SK-N-SH (cell line): ENCODE measurements around the gene HABP4. TPM values are rescaled to one million over a fixed set of nuclear protein-coding genes. Genes with fewer than 3 reads are reported as not detected.
A peak's percentile ranks its signal among the peaks of the same experiment; 100 is the strongest.

Source experiments
- CTCF ChIA-PET: fragments of 300-600, 350-600 bp; formaldehyde crosslinking; extraction: SDS; loops from one replicate; lab custom pipeline; 2021; lab: Yijun Ruan, JAX
- POLR2A ChIA-PET: fragments of 350-600 bp; sonication (Branson Sonifier 250); formaldehyde crosslinking; extraction: SDS; loops from one replicate; lab custom pipeline; 2020; ENCODE audit warnings: antibody characterized with exemption, inconsistent platforms; lab: Yijun Ruan, JAX
- DNase-seq: peaks from one replicate; pipeline ENCODE4 v3.0.0; 2012
- H2AFZ ChIP-seq: fragments of 200-600 bp; sonication (generic); 2 replicates; pipeline ENCODE4 v1.8.1; 2016; ENCODE audit warnings: antibody characterized with exemption, mild to moderate bottlenecking, low read depth
- H3F3A ChIP-seq: fragments of 200-600 bp; sonication (generic); replicated peaks from 2 replicates; pipeline ENCODE3; 2016; ENCODE audit warnings: antibody characterized with exemption, mild to moderate bottlenecking; ENCODE audit not compliant: insufficient read depth
- H3K27ac ChIP-seq, 2 experiments: fragments of 200-500 bp in 1 of 2; fragments of 200-600 bp in 1 of 2; sonication (Bioruptor generic) in 1 of 2; sonication (generic), shearing (Covaris generic) in 1 of 2; 2 replicates each; pipeline versions ENCODE4 v1.5.1 to v1.6.1; 2014 to 2016; ENCODE audit warnings: low read depth in 2 of 2, inconsistent platforms in 1 of 2, low read length in 1 of 2, mild to moderate bottlenecking in 1 of 2, mixed read lengths in 1 of 2
- H3K27me3 ChIP-seq: fragments of 200-600 bp; sonication (generic), shearing (Covaris generic); 2 replicates; pipeline ENCODE4 v1.6.1; 2016; ENCODE audit warnings: mixed run types; ENCODE audit not compliant: insufficient read depth
- H3K36me3 ChIP-seq, 2 experiments: fragments of 200-500 bp in 1 of 2; fragments of 200-600 bp in 1 of 2; sonication (Bioruptor generic) in 1 of 2; sonication (generic) in 1 of 2; replicated peaks in 1 of 2; 2 replicates each; pipeline versions ENCODE3 to v1.5.1; 2014 to 2016; ENCODE audit warnings: low read length in 1 of 2, mild to moderate bottlenecking in 1 of 2; ENCODE audit not compliant: insufficient read depth in 2 of 2, control insufficient read depth in 1 of 2
- H3K4me1 ChIP-seq, 2 experiments: fragments of 200-500 bp in 1 of 2; fragments of 200-600 bp in 1 of 2; sonication (Bioruptor generic) in 1 of 2; sonication (generic), shearing (Covaris generic) in 1 of 2; 2 replicates each; pipeline versions ENCODE4 v1.5.1 to v1.6.1; 2014 to 2016; ENCODE audit warnings: low read depth in 1 of 2, low read length in 1 of 2, mixed run types in 1 of 2; ENCODE audit not compliant: insufficient read depth in 2 of 2, control insufficient read depth in 1 of 2
- H3K4me2 ChIP-seq: fragments of 200-600 bp; sonication (generic), shearing (Covaris generic); 2 replicates; pipeline ENCODE4 v1.6.1; 2017; ENCODE audit warnings: mixed run types
- H3K4me3 ChIP-seq, 2 experiments: fragments of 200-500 bp in 1 of 2; fragments of 200-600 bp in 1 of 2; sonication (Bioruptor generic) in 1 of 2; sonication (generic), shearing (Covaris generic) in 1 of 2; 2 replicates each; pipeline versions ENCODE4 v1.5.1 to v1.8.1; 2014 to 2016; ENCODE audit warnings: low read depth in 2 of 2, inconsistent platforms in 1 of 2, low read length in 1 of 2, mild to moderate bottlenecking in 1 of 2, mixed read lengths in 1 of 2, moderate library complexity in 1 of 2
- H3K79me2 ChIP-seq: fragments of 200-600 bp; sonication (generic); 2 replicates; pipeline ENCODE4 v1.8.1; 2017; ENCODE audit warnings: mild to moderate bottlenecking; ENCODE audit not compliant: insufficient read depth
- H3K9ac ChIP-seq: fragments of 200-600 bp; sonication (generic); 2 replicates; pipeline ENCODE4 v1.6.1; 2017; ENCODE audit warnings: mixed run types
- H3K9me2 ChIP-seq: fragments of 200-600 bp; sonication (generic); 2 replicates; pipeline ENCODE4 v1.6.1; 2017; ENCODE audit warnings: mixed run types
- H3K9me3 ChIP-seq: fragments of 200-600 bp; sonication (generic); 2 replicates; pipeline ENCODE4 v1.6.1; 2017; ENCODE audit warnings: mixed run types, mild to moderate bottlenecking, moderate library complexity
- H4K20me1 ChIP-seq: fragments of 200-600 bp; sonication (generic); 2 replicates; pipeline ENCODE4 v1.6.1; 2017; ENCODE audit warnings: mild to moderate bottlenecking, mixed run types; ENCODE audit not compliant: insufficient read depth
- CHD2 ChIP-seq: fragments of 150-350 bp; IDR thresholded peaks from 2 replicates; pipeline ENCODE4 v1.6.1; 2018; ENCODE audit warnings: low read length; ENCODE audit not compliant: partially characterized antibody
- EP300 ChIP-seq, 2 experiments: IDR thresholded peaks; 2 replicates each; pipeline versions ENCODE4 v1.4.0 to v1.6.1; 2012; ENCODE audit warnings: borderline replicate concordance in 1 of 2, low read depth in 1 of 2, low read length in 1 of 2
- MXI1 ChIP-seq: IDR thresholded peaks from 2 replicates; pipeline ENCODE4 v1.6.1; 2012; ENCODE audit warnings: mild to moderate bottlenecking, low read depth, low read length, improper control_type of control experiment
- NFIC ChIP-seq: IDR thresholded peaks from 2 replicates; pipeline ENCODE4 v1.4.0; 2012; ENCODE audit warnings: borderline replicate concordance
- NRF1 ChIP-seq: IDR thresholded peaks from 2 replicates; pipeline ENCODE4 v1.6.1; 2012; ENCODE audit warnings: low read depth, mild to moderate bottlenecking, low read length
- RAD21 ChIP-seq: IDR thresholded peaks from 2 replicates; pipeline ENCODE4 v1.6.1; 2012; ENCODE audit warnings: mild to moderate bottlenecking, low read length
- WGBS: methylation state at CpG from one replicate; pipeline ENCODE4 v1.1.6; 2017; ENCODE audit warnings: low lambda C conversion rate; 5-methylcytosine and 5-hydroxymethylcytosine counted together
- polyA plus RNA-seq, 3 experiments: library from polyadenylated mRNA; depleted of rRNA; stranded (reverse); fragments of >200 nt; gene quantifications; 2 replicates each; pipeline ENCODE4 v1.2.3, GENCODE V29; 2012
- TF ChIP-seq, protein P1 (sequence below): IDR thresholded peaks from 2 replicates; pipeline ENCODE4 v1.6.1; 2012; ENCODE audit warnings: mild to moderate bottlenecking, low read depth, low read length, moderate library complexity
- TF ChIP-seq, protein P2 (sequence below): IDR thresholded peaks from 2 replicates; pipeline ENCODE4; 2012

The HABP4 gene
- polyA plus RNA-seq, 1 of the 3 experiments (the other 2 are of a cell fraction), result 19.0 TPM

DNA sequence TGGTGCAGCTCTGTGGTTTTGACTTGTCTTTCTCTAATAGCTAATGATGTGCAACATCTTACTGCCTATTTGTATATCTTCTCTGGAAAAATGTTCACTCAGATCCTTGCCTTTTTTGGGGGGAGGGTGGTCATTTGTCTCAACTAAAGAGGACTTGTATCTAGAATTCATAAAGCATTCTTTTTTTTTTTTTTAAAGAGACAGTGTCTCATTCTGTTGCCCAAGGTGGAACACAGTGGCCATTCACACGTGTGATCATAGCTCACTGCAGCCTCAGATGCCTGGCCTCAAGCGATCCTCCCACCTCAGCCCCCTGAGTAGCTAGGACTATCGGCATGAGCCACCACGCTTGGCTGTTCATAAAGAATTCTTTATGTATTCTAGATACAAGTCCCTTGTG lies 33.2 kb downstream of the HABP4 start:
- H3K4me2 ChIP-seq, result no peak overlapping the region
- peaks cover 3% of the 10 kb centered on the region; the same call in 1 of the 2 replicates for H3K79me2 ChIP-seq
- no peak for TF ChIP-seq EP300 (IDR thresholded peaks at IDR 0.05; ENCODE audit: borderline replicate concordance in 1 of 2, low read depth in 1 of 2, low read length in 1 of 2)
- TF ChIP-seq MXI1, result no peak
- TF ChIP-seq, protein P1, sequence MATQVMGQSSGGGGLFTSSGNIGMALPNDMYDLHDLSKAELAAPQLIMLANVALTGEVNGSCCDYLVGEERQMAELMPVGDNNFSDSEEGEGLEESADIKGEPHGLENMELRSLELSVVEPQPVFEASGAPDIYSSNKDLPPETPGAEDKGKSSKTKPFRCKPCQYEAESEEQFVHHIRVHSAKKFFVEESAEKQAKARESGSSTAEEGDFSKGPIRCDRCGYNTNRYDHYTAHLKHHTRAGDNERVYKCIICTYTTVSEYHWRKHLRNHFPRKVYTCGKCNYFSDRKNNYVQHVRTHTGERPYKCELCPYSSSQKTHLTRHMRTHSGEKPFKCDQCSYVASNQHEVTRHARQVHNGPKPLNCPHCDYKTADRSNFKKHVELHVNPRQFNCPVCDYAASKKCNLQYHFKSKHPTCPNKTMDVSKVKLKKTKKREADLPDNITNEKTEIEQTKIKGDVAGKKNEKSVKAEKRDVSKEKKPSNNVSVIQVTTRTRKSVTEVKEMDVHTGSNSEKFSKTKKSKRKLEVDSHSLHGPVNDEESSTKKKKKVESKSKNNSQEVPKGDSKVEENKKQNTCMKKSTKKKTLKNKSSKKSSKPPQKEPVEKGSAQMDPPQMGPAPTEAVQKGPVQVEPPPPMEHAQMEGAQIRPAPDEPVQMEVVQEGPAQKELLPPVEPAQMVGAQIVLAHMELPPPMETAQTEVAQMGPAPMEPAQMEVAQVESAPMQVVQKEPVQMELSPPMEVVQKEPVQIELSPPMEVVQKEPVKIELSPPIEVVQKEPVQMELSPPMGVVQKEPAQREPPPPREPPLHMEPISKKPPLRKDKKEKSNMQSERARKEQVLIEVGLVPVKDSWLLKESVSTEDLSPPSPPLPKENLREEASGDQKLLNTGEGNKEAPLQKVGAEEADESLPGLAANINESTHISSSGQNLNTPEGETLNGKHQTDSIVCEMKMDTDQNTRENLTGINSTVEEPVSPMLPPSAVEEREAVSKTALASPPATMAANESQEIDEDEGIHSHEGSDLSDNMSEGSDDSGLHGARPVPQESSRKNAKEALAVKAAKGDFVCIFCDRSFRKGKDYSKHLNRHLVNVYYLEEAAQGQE, result no peak
- TF ChIP-seq NRF1, result no peak
- no peak for TF ChIP-seq CHD2
- no peak for TF ChIP-seq RAD21
- H3F3A ChIP-seq, result peaks cover 23% of the 10 kb centered on the region
- ChIA-PET POLR2A (no interaction called here), CTCF (no interaction called here)
- H3K36me3 ChIP-seq, result peaks cover 9 to 40% of the 10 kb centered on the region in 2 experiments
- no peak overlapping the region for H3K4me3 ChIP-seq
- H3K9me3 ChIP-seq, result no peaks in the 10 kb centered on the region
- no peaks in the 10 kb centered on the region for H3K9me2 ChIP-seq
- whole genome bisulfite sequencing, result 84% methylated on average over 4 of the region's 4 CpGs
- no peak overlapping the region for H3K9ac ChIP-seq
- H3K4me1 ChIP-seq, result peaks cover 13 to 33% of the 10 kb centered on the region in 2 experiments
- no peaks in the 10 kb centered on the region for H3K27me3 ChIP-seq
- no peak for DNase-seq
- H4K20me1 ChIP-seq, result no peaks in the 10 kb centered on the region
- H2AFZ ChIP-seq, result no peak overlapping the region
- no peak overlapping the region for H3K27ac ChIP-seq

DNA sequence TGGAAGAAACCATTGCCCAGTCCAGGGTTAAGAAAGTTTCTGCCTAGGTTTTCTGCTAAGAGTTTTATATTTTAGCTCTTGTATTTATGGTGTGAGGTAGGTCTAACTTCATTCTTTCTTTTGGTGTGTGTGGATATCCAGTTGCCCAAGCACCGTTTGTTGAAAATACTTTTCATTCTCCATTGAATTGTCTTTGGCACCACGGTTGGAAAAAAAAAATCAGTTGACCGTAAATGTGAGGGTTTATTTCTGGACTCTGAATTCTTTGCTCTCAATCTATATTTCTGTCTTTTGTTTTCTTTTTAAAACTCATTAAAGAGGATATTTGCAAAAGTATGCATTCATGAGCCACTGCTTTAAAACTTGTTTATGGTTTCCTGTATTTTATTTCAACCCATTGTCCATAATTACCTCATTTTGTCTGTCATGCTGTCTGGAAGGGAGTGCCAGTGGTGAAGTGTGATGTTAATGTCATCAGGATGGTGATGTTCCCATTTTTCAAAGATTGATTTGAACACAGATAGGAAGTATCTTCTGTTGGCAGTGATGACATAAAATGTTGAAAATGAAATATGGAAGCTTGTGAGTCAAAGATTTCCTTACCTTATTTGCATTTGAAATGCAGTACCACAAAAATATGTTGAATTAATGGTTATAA lies 33.9 kb downstream of the HABP4 start:
- H2AFZ ChIP-seq, result no peak overlapping the region
- WGBS, result 81% methylated on average over 3 of the region's 3 CpGs
- TF ChIP-seq, protein P2, sequence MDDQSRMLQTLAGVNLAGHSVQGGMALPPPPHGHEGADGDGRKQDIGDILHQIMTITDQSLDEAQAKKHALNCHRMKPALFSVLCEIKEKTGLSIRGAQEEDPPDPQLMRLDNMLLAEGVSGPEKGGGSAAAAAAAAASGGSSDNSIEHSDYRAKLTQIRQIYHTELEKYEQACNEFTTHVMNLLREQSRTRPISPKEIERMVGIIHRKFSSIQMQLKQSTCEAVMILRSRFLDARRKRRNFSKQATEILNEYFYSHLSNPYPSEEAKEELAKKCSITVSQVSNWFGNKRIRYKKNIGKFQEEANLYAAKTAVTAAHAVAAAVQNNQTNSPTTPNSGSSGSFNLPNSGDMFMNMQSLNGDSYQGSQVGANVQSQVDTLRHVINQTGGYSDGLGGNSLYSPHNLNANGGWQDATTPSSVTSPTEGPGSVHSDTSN, result peak; percentile 19; the same call in 1 of the 2 replicates
- no peak for TF ChIP-seq NFIC
- no peak overlapping the region for H3K4me3 ChIP-seq
- H3K4me1 ChIP-seq, result peaks cover 13 to 30% of the 10 kb centered on the region in 2 experiments
- peaks cover 17% of the 10 kb centered on the region for H3F3A ChIP-seq
- H3K4me2 ChIP-seq, result no peak overlapping the region
- H3K27ac ChIP-seq, result peak overlapping the region in 1 of 2 experiments; percentile 1; a peak in 2 of 4 replicates
- DNase-seq, result no peak
- H3K27me3 ChIP-seq, result no peaks in the 10 kb centered on the region
- H3K9me3 ChIP-seq, result no peaks in the 10 kb centered on the region
- POLR2A ChIA-PET, result no interaction called here
- H3K36me3 ChIP-seq, result peaks cover 16 to 46% of the 10 kb centered on the region in 2 experiments
- H3K79me2 ChIP-seq, result peaks cover 3% of the 10 kb centered on the region; the same call in 1 of the 2 replicates
- no peaks in the 10 kb centered on the region for H3K9me2 ChIP-seq
- CTCF ChIA-PET, result no interaction called here
- H3K9ac ChIP-seq, result no peak overlapping the region
- no peaks in the 10 kb centered on the region for H4K20me1 ChIP-seq
